ENCODE results near the gene HDAC4. TPM values are rescaled to one million over a fixed set of nuclear protein-coding genes. Genes with fewer than 3 reads are reported as not detected.

HDAC4 gene
- total RNA-seq, 2 experiments from 2014 or later: 64.8 to 67.4 TPM

- POLR2A ChIA-PET: no interaction called here
- Mint-ChIP-seq H3K4me3 (no peak overlapping the region), H3K36me3 (ENCODE audit: low read depth) (peaks cover 4% of the 10 kb centered on the region), H3K27ac (no peak overlapping the region), H3K27me3 (peaks cover 38% of the 10 kb centered on the region), H3K9me3 (peaks cover 8% of the 10 kb centered on the region), H3K4me1 (peaks cover 13% of the 10 kb centered on the region)
- no peak for DNase-seq
- CTCF ChIA-PET: no interaction called here
These were observed 37.5 kb upstream of the HDAC4 start for GRCh38 chr2:239438368-239438767.

GRCh38 chr2:239436669-239437335 lies 36.0 kb upstream of the HDAC4 start:
- peaks cover 13% of the 10 kb centered on the region for H3K4me1 Mint-ChIP-seq
- H3K27ac Mint-ChIP-seq: no peak overlapping the region
- H3K4me3 Mint-ChIP-seq: no peak overlapping the region
- CTCF ChIA-PET: no interaction called here
- POLR2A ChIA-PET: no interaction called here
- peaks cover 33% of the 10 kb centered on the region for H3K27me3 Mint-ChIP-seq
- DNase-seq: no peak
- H3K36me3 Mint-ChIP-seq (ENCODE audit: low read depth): peaks cover 4% of the 10 kb centered on the region
- peaks cover 8% of the 10 kb centered on the region for H3K9me3 Mint-ChIP-seq

- ChIA-PET CTCF (no interaction called here), POLR2A (no interaction called here)
- DNase-seq: no peak
- Mint-ChIP-seq H3K27me3 (peaks cover 26% of the 10 kb centered on the region), H3K4me3 (no peak overlapping the region), H3K27ac (no peak overlapping the region), H3K4me1 (peaks cover 7% of the 10 kb centered on the region), H3K36me3 (ENCODE audit: low read depth) (peaks cover 4% of the 10 kb centered on the region), H3K9me3 (peaks cover 8% of the 10 kb centered on the region)
These were observed 35.3 kb upstream of the HDAC4 start for GRCh38 chr2:239436076-239436475.

GRCh38 chr2:239433777-239434403 lies 33.1 kb upstream of the HDAC4 start:
- peaks cover 10% of the 10 kb centered on the region for H3K27me3 Mint-ChIP-seq
- ChIA-PET POLR2A (interaction anchor here (1.2 kb wide), 1 partner anchor 33 kb away, joined by 3 read pairs; the partner anchor contains the start of gene HDAC4), CTCF (no interaction called here)
- H3K36me3 Mint-ChIP-seq (ENCODE audit: low read depth): peaks cover 4% of the 10 kb centered on the region
- peaks cover 6% of the 10 kb centered on the region for H3K4me1 Mint-ChIP-seq
- H3K4me3 Mint-ChIP-seq: no peak overlapping the region
- H3K27ac Mint-ChIP-seq: no peak overlapping the region
- peaks cover 8% of the 10 kb centered on the region for H3K9me3 Mint-ChIP-seq
- no peak for DNase-seq

GRCh38 chr2:239432174-239432573 lies 31.4 kb upstream of the HDAC4 start:
- ChIA-PET POLR2A (no interaction called here), CTCF (no interaction called here)
- Mint-ChIP-seq H3K4me1 (peaks cover 6% of the 10 kb centered on the region), H3K36me3 (ENCODE audit: low read depth) (peaks cover 4% of the 10 kb centered on the region), H3K27ac (no peak overlapping the region), H3K27me3 (peaks cover 13% of the 10 kb centered on the region), H3K9me3 (peaks cover 8% of the 10 kb centered on the region), H3K4me3 (no peak overlapping the region)
- no peak for DNase-seq

GRCh38 chr2:239431536-239431935 lies 30.7 kb upstream of the HDAC4 start:
- POLR2A ChIA-PET: no interaction called here
- Mint-ChIP-seq H3K9me3 (peaks cover 8% of the 10 kb centered on the region), H3K4me1 (peaks cover 6% of the 10 kb centered on the region), H3K27ac (no peak overlapping the region), H3K4me3 (no peak overlapping the region), H3K27me3 (peaks cover 13% of the 10 kb centered on the region), H3K36me3 (ENCODE audit: low read depth) (peaks cover 4% of the 10 kb centered on the region)
- CTCF ChIA-PET: no interaction called here
- no peak for DNase-seq

GRCh38 chr2:239429473-239430350 lies 28.9 kb upstream of the HDAC4 start:
- peaks cover 16% of the 10 kb centered on the region for H3K27me3 Mint-ChIP-seq

GRCh38 chr2:239425631-239426030 lies 24.8 kb upstream of the HDAC4 start:
- H3K9me3 Mint-ChIP-seq: no peaks in the 10 kb centered on the region
- ChIA-PET CTCF (no interaction called here), POLR2A (no interaction called here)
- H3K27me3 Mint-ChIP-seq: peaks cover 15% of the 10 kb centered on the region
- H3K27ac Mint-ChIP-seq: no peak overlapping the region
- DNase-seq: no peak
- no peak overlapping the region for H3K4me3 Mint-ChIP-seq
- H3K36me3 Mint-ChIP-seq (ENCODE audit: low read depth): no peaks in the 10 kb centered on the region
- no peaks in the 10 kb centered on the region for H3K4me1 Mint-ChIP-seq

More at GRCh38 chr2:239429473-239430350, 28.9 kb upstream of the HDAC4 start:
- Mint-ChIP-seq H3K27ac (no peak overlapping the region), H3K9me3 (peaks cover 5% of the 10 kb centered on the region), H3K4me3 (no peak overlapping the region), H3K4me1 (peaks cover 6% of the 10 kb centered on the region), H3K36me3 (ENCODE audit: low read depth) (peaks cover 4% of the 10 kb centered on the region)
- no peak for DNase-seq
- ChIA-PET POLR2A (no interaction called here), CTCF (no interaction called here)

- no peak for DNase-seq
- Mint-ChIP-seq H3K27me3 (peaks cover 17% of the 10 kb centered on the region), H3K27ac (no peak overlapping the region), H3K36me3 (ENCODE audit: low read depth) (no peaks in the 10 kb centered on the region), H3K9me3 (no peaks in the 10 kb centered on the region), H3K4me1 (no peaks in the 10 kb centered on the region), H3K4me3 (no peak overlapping the region)
- ChIA-PET POLR2A (no interaction called here), CTCF (no interaction called here)
These were observed 23.7 kb upstream of the HDAC4 start for GRCh38 chr2:239424337-239425045.

- Mint-ChIP-seq H3K4me3 (no peak overlapping the region), H3K27ac (no peak overlapping the region), H3K9me3 (no peaks in the 10 kb centered on the region), H3K27me3 (peaks cover 15% of the 10 kb centered on the region), H3K4me1 (no peaks in the 10 kb centered on the region), H3K36me3 (ENCODE audit: low read depth) (no peaks in the 10 kb centered on the region)
- CTCF ChIA-PET: interaction anchor here (0.7 kb wide), 1 partner anchor 421 kb away, joined by 3 read pairs; no protein-coding TSS in a partner anchor
- POLR2A ChIA-PET: no interaction called here
- no peak for DNase-seq
These were observed 22.7 kb upstream of the HDAC4 start for GRCh38 chr2:239423551-239423950.

GRCh38 chr2:239421851-239422250 lies 21.0 kb upstream of the HDAC4 start:
- peaks cover 13% of the 10 kb centered on the region for H3K27me3 Mint-ChIP-seq
- POLR2A ChIA-PET: no interaction called here
- CTCF ChIA-PET: no interaction called here
- H3K4me1 Mint-ChIP-seq: no peaks in the 10 kb centered on the region
- no peak for DNase-seq
- no peak overlapping the region for H3K4me3 Mint-ChIP-seq
- no peaks in the 10 kb centered on the region for H3K36me3 Mint-ChIP-seq (ENCODE audit: low read depth)
- H3K9me3 Mint-ChIP-seq: no peaks in the 10 kb centered on the region
- no peak overlapping the region for H3K27ac Mint-ChIP-seq

- POLR2A ChIA-PET: no interaction called here
- H3K9me3 Mint-ChIP-seq: no peaks in the 10 kb centered on the region
- CTCF ChIA-PET: no interaction called here
- H3K36me3 Mint-ChIP-seq (ENCODE audit: low read depth): no peaks in the 10 kb centered on the region
- peaks cover 11% of the 10 kb centered on the region for H3K27me3 Mint-ChIP-seq
- no peak overlapping the region for H3K4me3 Mint-ChIP-seq
- no peak overlapping the region for H3K27ac Mint-ChIP-seq
- DNase-seq: no peak
- no peaks in the 10 kb centered on the region for H3K4me1 Mint-ChIP-seq
These were observed 19.3 kb upstream of the HDAC4 start for GRCh38 chr2:239420082-239420481.

- peaks cover 3% of the 10 kb centered on the region for H3K4me1 Mint-ChIP-seq
- no peak overlapping the region for H3K4me3 Mint-ChIP-seq
- peaks cover 11% of the 10 kb centered on the region for H3K27me3 Mint-ChIP-seq
- H3K9me3 Mint-ChIP-seq: no peaks in the 10 kb centered on the region
- ChIA-PET CTCF (no interaction called here), POLR2A (no interaction called here)
- DNase-seq: no peak
- no peak overlapping the region for H3K27ac Mint-ChIP-seq
- H3K36me3 Mint-ChIP-seq (ENCODE audit: low read depth): peaks cover 3% of the 10 kb centered on the region
These were observed 18.1 kb upstream of the HDAC4 start for GRCh38 chr2:239418918-239419317.
